Stimulated activated naive CD8-positive, alpha-beta T cell treated with anti-CD3 and anti-CD28 coated beads, Interleukin-15, amount 100 ng/mL, for 72 hours (primary cell): Measurements from ENCODE around the gene IER3.
"Not testable (repeated sequence)": the region's sequence is repeated elsewhere in the genome, so short reads cannot be mapped to it uniquely, and the experiment has no call there.

Experiments used
- ATAC-seq: fragments of 150-1000 bp; cut with Tn5 transposase; 2 replicates; pipeline ENCODE4 v1.10.0; 2021; ENCODE audit warnings: mild to moderate bottlenecking, moderate library complexity
- DNase-seq, 2 donors: peaks; one replicate each; pipeline ENCODE4 v3.0.0; 2021 to 2022
- H3K27ac Mint-ChIP-seq, 2 donors: one replicate each; pipeline ENCODE4 v1.8.0; 2022; ENCODE audit warnings: mild to moderate bottlenecking in 2 of 2, mixed read lengths in 2 of 2, moderate library complexity in 2 of 2
- H3K27me3 Mint-ChIP-seq: one replicate; pipeline ENCODE4 v1.8.0; 2022; ENCODE audit warnings: mixed read lengths
- H3K4me1 Mint-ChIP-seq: one replicate; pipeline ENCODE4 v1.8.0; 2022; ENCODE audit warnings: mild to moderate bottlenecking, mixed read lengths
- H3K4me3 Mint-ChIP-seq, 2 donors: one replicate each; pipeline ENCODE4 v1.8.0; 2022; ENCODE audit warnings: mild to moderate bottlenecking in 2 of 2, mixed read lengths in 2 of 2, moderate library complexity in 1 of 2
- H3K9me3 Mint-ChIP-seq, 2 donors: one replicate each; pipeline ENCODE4 v1.8.0; 2022; ENCODE audit warnings: mixed read lengths in 2 of 2

Gene IER3

GRCh38 chr6:30723843-30724741 lies 20.3 kb downstream of the IER3 start:
- H3K27ac Mint-ChIP-seq, result peak overlapping the region in 1 of 2 donors; percentile 89
- not testable (repeated sequence) for H3K27me3 Mint-ChIP-seq, H3K9me3 Mint-ChIP-seq, ATAC-seq, DNase-seq
- peaks cover 60% of the 10 kb centered on the region for H3K4me1 Mint-ChIP-seq
- peak overlapping the region; percentile 88 for H3K4me3 Mint-ChIP-seq

- H3K27ac Mint-ChIP-seq, result peak overlapping the region in 1 of 2 donors; percentile 99
- H3K27me3 Mint-ChIP-seq, ATAC-seq, DNase-seq, H3K9me3 Mint-ChIP-seq: not testable (repeated sequence)
- peaks cover 68% of the 10 kb centered on the region for H3K4me1 Mint-ChIP-seq
- H3K4me3 Mint-ChIP-seq, result peak overlapping the region; percentile 88
These were observed 21.0 kb downstream of the IER3 start for GRCh38 chr6:30723159-30723842.

DNA sequence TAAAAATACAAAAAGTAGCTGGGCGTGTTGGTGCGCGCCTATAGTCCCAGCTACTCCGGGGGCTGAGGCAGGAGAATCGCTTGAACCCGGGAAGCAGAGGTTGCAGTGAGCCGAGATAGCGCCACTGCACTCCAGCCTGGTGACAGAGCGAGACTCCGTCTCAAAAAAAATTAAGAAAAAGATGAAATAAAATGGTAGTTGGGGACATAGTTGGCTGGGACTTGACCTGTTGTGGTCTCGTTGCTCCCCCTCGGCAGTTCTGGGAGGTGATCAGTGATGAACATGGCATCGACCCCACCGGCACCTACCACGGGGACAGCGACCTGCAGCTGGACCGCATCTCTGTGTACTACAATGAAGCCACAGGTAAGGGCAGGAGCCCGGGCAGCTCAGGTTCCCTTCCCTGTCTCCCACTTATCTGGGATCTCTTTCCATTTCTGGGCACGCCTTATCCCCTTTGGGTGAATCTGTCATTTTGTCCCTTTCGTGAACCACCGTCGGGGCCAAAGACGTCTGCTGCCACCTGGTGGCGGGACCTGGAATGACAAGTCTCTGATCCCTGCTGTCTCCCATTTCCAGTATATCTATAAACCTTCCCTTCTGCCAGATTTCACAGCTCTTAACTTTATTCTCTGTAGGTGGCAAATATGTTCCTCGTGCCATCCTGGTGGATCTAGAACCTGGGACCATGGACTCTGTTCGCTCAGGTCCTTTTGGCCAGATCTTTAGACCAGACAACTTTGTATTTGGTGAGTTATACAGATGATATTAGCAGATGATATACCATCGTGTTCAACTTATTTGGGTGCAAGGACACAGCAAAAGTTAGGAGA lies 21.9 kb downstream of the IER3 start:
- peak; percentile 80 to 81 for DNase-seq
- Mint-ChIP-seq H3K27me3 (no peaks in the 10 kb centered on the region), H3K27ac (peak overlapping the region; percentile 79 to 99), H3K9me3 (no peaks in the 10 kb centered on the region), H3K4me3 (peak overlapping the region; percentile 88), H3K4me1 (peaks cover 65% of the 10 kb centered on the region)
- no peak for ATAC-seq

- H3K9me3 Mint-ChIP-seq, ATAC-seq, H3K27me3 Mint-ChIP-seq: not testable (repeated sequence)
- peak overlapping the region; percentile 88 for H3K4me3 Mint-ChIP-seq
- H3K27ac Mint-ChIP-seq, result peak overlapping the region; percentile 79 to 99
- peak in 1 of 2 donors; percentile 39 for DNase-seq
- peaks cover 69% of the 10 kb centered on the region for H3K4me1 Mint-ChIP-seq
These were observed 22.4 kb downstream of the IER3 start for GRCh38 chr6:30722025-30722279.

DNA sequence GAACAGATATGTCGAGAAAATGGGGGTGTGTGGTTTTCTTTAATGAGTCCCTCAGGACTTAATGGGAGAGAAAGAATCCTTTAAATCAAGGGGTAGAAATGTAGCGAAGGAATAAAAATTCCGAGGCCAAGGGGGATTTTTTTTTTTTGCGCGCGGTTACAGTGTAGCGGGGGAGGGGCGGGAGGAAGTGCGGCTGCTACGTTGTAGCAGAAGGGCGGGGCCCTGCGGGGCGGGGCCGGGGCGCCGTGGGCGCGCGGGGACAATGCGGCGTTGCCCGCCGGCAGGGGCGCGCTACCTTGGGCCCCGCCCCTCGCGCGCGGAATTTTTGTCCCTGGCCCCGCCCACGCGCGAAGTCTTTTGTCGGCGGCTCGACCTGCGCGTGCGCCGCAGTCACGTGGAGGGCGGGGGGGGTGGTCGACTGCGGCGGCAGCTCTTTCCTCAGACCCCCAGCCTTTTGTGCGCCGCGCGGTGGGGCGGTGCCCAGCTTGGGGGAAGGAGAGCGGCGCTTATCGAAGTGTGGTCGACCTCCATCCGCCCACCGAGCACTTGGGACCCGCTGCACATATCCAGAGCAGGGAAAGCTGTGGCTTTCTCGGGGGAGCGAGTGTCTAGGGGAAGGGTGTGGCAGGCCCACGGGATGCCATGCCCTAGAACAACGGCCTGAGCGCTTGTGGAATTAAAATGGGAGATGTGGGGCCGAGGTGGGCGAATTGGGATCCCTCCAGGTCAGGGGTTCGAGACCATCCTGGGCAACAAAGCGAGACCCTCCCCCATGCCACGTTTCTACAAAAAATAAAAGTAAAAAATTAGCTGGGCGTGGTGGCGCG lies 22.9 kb downstream of the IER3 start:
- DNase-seq (peak; percentile 94 to 96), ATAC-seq (peak; percentile 30)
- H3K4me3 Mint-ChIP-seq, result peak overlapping the region; percentile 88
- peaks cover 75% of the 10 kb centered on the region for H3K4me1 Mint-ChIP-seq
- no peaks in the 10 kb centered on the region for H3K27me3 Mint-ChIP-seq
- peak overlapping the region; percentile 99 for H3K27ac Mint-ChIP-seq
- no peaks in the 10 kb centered on the region for H3K9me3 Mint-ChIP-seq

GRCh38 chr6:30720738-30721197 lies 23.6 kb downstream of the IER3 start:
- peaks cover 79% of the 10 kb centered on the region for H3K4me1 Mint-ChIP-seq
- ATAC-seq (no peak), DNase-seq (peak; percentile 65 to 79)
- peak overlapping the region; percentile 88 for H3K4me3 Mint-ChIP-seq
- H3K27ac Mint-ChIP-seq, result peak overlapping the region; percentile 99
- no peaks in the 10 kb centered on the region for H3K27me3 Mint-ChIP-seq
- H3K9me3 Mint-ChIP-seq, result no peaks in the 10 kb centered on the region

GRCh38 chr6:30719791-30720737 lies 24.3 kb downstream of the IER3 start, which contains the start of gene TUBB:
Gene TUBB, plus strand, starts transcription at chr6:30720352. Its CDS starts 155 bp downstream, at chr6:30720507.
- H3K27ac Mint-ChIP-seq, result peak within 1 kb of the TSS; percentile 99
- ATAC-seq, result peak; percentile 72
- DNase-seq, result peak; percentile 91 to 95
- no peaks in the 10 kb centered on the region for H3K9me3 Mint-ChIP-seq
- peak within 1 kb of the TSS; percentile 88 for H3K4me3 Mint-ChIP-seq
- no peaks in the 10 kb centered on the region for H3K27me3 Mint-ChIP-seq
- H3K4me1 Mint-ChIP-seq, result peaks cover 79% of the 10 kb centered on the region

DNA sequence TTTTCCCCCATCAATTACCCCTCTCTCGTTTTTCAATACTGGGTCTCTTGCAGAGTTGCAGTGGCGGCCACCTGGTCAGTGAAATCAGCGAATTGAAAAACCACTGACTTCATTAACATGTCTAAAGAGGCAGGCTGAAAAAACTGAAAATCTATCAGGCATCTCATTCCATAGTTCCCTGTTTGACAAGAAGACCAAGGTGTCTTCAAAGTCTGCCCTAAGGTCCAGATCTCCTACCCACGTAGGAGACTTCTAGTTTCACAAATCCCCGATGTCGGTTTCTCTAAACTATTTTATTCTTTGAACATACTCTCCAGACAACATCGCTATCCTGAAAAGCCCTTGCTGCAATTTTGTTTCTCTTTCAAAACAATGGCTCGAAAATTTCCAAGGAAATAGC lies 25.0 kb downstream of the IER3 start:
- Mint-ChIP-seq H3K27ac (peak overlapping the region; percentile 99), H3K4me1 (peaks cover 78% of the 10 kb centered on the region), H3K4me3 (peak overlapping the region; percentile 88), H3K27me3 (no peaks in the 10 kb centered on the region), H3K9me3 (no peaks in the 10 kb centered on the region)
- DNase-seq (no peak), ATAC-seq (no peak)

GRCh38 chr6:30717845-30718720 lies 26.3 kb downstream of the IER3 start:
- ATAC-seq, H3K27me3 Mint-ChIP-seq, H3K9me3 Mint-ChIP-seq, DNase-seq: not testable (repeated sequence)
- Mint-ChIP-seq H3K4me1 (peaks cover 72% of the 10 kb centered on the region), H3K27ac (peak overlapping the region; percentile 97 to 100), H3K4me3 (peak overlapping the region; percentile 88)

DNA sequence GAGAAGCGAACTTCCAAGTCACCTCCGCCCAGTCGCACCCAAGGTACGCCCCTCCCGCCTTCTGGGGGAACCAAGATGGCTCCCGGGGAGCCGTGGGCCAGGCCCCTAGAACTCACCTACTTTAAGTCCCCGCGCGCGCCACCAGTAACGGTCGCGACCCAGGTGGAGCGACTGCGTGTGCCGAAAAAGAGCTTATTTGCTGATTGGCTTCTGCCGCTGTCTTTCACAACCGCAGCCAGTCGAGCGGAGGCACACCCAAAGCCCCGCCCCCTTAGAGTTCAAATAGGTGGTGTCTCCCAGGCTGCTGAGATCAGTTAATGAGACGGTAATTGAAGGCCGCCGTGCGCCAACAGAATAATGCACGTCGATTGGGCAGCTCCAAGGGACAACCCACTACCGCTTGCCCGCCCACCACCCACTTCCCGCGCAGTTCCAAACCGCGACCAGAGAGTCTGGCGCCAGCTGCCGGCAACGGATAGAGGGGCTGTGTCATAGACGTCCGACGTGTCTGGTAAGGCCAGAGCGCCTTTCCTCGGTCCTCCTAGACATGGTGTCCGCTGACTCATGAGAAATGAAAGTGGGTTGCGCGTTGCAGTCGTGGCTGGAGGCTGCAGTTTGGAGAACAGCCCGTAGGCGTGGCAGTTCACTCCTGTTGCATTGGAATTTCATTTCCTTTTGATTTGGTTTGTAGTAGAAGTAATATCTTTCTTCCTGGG lies 27.1 kb downstream of the IER3 start, which contains the start of gene MDC1:
Gene MDC1 (minus strand): TSS at position 153 of the 716 bp plus-strand sequence. CDS start 2,106 bp downstream, outside the sequence.
- DNase-seq, result peak; percentile 99 to 100
- Mint-ChIP-seq H3K27ac (peak within 1 kb of the TSS; percentile 99 to 100), H3K4me3 (peak within 1 kb of the TSS; percentile 88), H3K4me1 (peaks cover 72% of the 10 kb centered on the region), H3K9me3 (no peaks in the 10 kb centered on the region), H3K27me3 (no peaks in the 10 kb centered on the region)
- peak; percentile 87 for ATAC-seq

DNA sequence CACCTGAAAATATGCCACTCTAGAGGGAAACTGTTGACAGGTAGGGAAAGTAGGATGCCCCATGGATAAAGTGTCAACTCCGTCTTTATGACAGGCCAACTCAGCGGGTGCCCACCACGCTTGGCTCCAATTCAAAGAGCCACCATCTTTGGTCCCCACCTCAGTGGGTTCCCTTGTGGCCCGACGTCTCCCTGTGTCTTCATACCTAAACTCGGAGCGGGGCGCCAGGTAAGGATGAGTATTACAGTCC lies 27.5 kb downstream of the IER3 start:
- peak overlapping the region; percentile 99 to 100 for H3K27ac Mint-ChIP-seq
- peaks cover 73% of the 10 kb centered on the region for H3K4me1 Mint-ChIP-seq
- DNase-seq (no peak), ATAC-seq (no peak)
- H3K9me3 Mint-ChIP-seq, result no peaks in the 10 kb centered on the region
- H3K27me3 Mint-ChIP-seq, result no peaks in the 10 kb centered on the region
- H3K4me3 Mint-ChIP-seq, result peak overlapping the region; percentile 88

GRCh38 chr6:30714263-30714662 lies 30.1 kb downstream of the IER3 start:
- Mint-ChIP-seq H3K27ac (no peak overlapping the region), H3K4me1 (peaks cover 71% of the 10 kb centered on the region), H3K4me3 (no peak overlapping the region), H3K9me3 (no peaks in the 10 kb centered on the region), H3K27me3 (no peaks in the 10 kb centered on the region)
- no peak for DNase-seq
- ATAC-seq, result no peak
